H1 (cell line): ENCODE data around the gene GREB1. TPM values are rescaled to one million over a fixed set of nuclear protein-coding genes. Genes with fewer than 3 reads are reported as not detected.

Source experiments
- CTCF ChIA-PET: fragments of 300-600 bp; sonication (Branson Sonifier 250); formaldehyde crosslinking; loops from one replicate; lab custom pipeline; 2021; ENCODE audit not compliant: partially characterized antibody; lab: Charles Lee
- POLR2A ChIA-PET: fragments of 300-600 bp; sonication (Branson Sonifier 250); formaldehyde crosslinking; loops from one replicate; lab custom pipeline; 2021; ENCODE audit warnings: inconsistent platforms; ENCODE audit not compliant: partially characterized antibody; lab: Charles Lee
- DNase-seq, 2 experiments: peaks; one replicate each; pipeline versions ENCODE4 v3.0.0 to v3.0.0-alpha.2; 2010 to 2022; ENCODE audit warnings: low spot score in 2 of 2, low read depth in 1 of 2, mixed read lengths in 1 of 2
- FAIRE-seq: peaks from 2 replicates; lab custom pipeline; 2011; peaks lifted over from hg19 to GRCh38; lab: Jason Lieb, UNC
- H2AFZ ChIP-seq: 2 replicates; pipeline ENCODE4 v1.8.1; 2012; ENCODE audit warnings: low read length, inconsistent platforms
- H2AK5ac ChIP-seq: 2 replicates; pipeline ENCODE4 v1.6.1; 2013; ENCODE audit warnings: low read depth, low read length
- H2BK120ac ChIP-seq: replicated peaks from 2 replicates; pipeline ENCODE3; 2013; ENCODE audit warnings: low read depth, low read length, inconsistent platforms
- H2BK12ac ChIP-seq: 2 replicates; pipeline ENCODE4 v1.6.1; 2013; ENCODE audit warnings: low read depth, low read length
- H2BK15ac ChIP-seq: 2 replicates; pipeline ENCODE4 v1.6.1; 2013; ENCODE audit warnings: low read length
- H2BK20ac ChIP-seq: 2 replicates; pipeline ENCODE4 v1.6.1; 2013; ENCODE audit warnings: low read length
- H2BK5ac ChIP-seq: 2 replicates; pipeline ENCODE4 v1.6.1; 2013; ENCODE audit warnings: low read depth, low read length
- H3K14ac ChIP-seq: 2 replicates; pipeline ENCODE4 v1.6.1; 2013; ENCODE audit warnings: inconsistent platforms; ENCODE audit not compliant: insufficient read length
- H3K18ac ChIP-seq: 2 replicates; pipeline ENCODE4 v1.6.1; 2013; ENCODE audit warnings: low read length; ENCODE audit errors: extremely low read depth
- H3K23ac ChIP-seq: 2 replicates; pipeline ENCODE4 v1.6.1; 2013; ENCODE audit warnings: inconsistent platforms; ENCODE audit not compliant: insufficient read length
- H3K23me2 ChIP-seq: 2 replicates; pipeline ENCODE4 v1.6.1; 2013; ENCODE audit warnings: low read depth, low read length
- H3K27ac ChIP-seq: 2 replicates; pipeline ENCODE4 v1.6.1; 2011; ENCODE audit warnings: low read depth, low read length, inconsistent platforms
- H3K27me3 ChIP-seq, 4 experiments: replicated peaks in 1 of 4; 1 replicate in 1 of 4; 2 replicates in 3 of 4; pipeline versions ENCODE4 v1.6.1 to v1.8.1; 2011 to 2013; ENCODE audit warnings: low read length in 3 of 4, mild to moderate bottlenecking in 3 of 4, inconsistent platforms in 2 of 4, mixed read lengths in 2 of 4, moderate library complexity in 1 of 4; ENCODE audit not compliant: control insufficient read depth in 3 of 4, insufficient read depth in 3 of 4; ENCODE audit errors: extremely low read depth in 1 of 4
- H3K36me3 ChIP-seq, 4 experiments: 2 replicates each; pipeline versions ENCODE4 v1.6.1 to v1.8.1; 2011 to 2013; ENCODE audit warnings: mild to moderate bottlenecking in 4 of 4, low read length in 3 of 4, moderate library complexity in 2 of 4, control low read depth in 1 of 4, inconsistent platforms in 1 of 4; ENCODE audit not compliant: insufficient read depth in 4 of 4, control insufficient read depth in 2 of 4
- H3K4ac ChIP-seq: replicated peaks from 2 replicates; pipeline ENCODE3; 2013; ENCODE audit warnings: low read length, low read depth, mixed read lengths, inconsistent platforms; ENCODE audit not compliant: insufficient read length
- H3K4me1 ChIP-seq, 4 experiments: replicated peaks in 1 of 4; 1 replicate in 1 of 4; 2 replicates in 3 of 4; pipeline versions ENCODE4 v1.6.1 to v1.8.1; 2011 to 2013; ENCODE audit warnings: low read length in 3 of 4, inconsistent platforms in 2 of 4, mixed read lengths in 1 of 4; ENCODE audit not compliant: insufficient read depth in 4 of 4, control insufficient read depth in 3 of 4
- H3K4me2 ChIP-seq, 2 experiments: 2 replicates each; pipeline versions ENCODE4 v1.6.1 to v1.8.1; 2011 to 2013; ENCODE audit warnings: low read depth in 2 of 2, low read length in 2 of 2, control low read depth in 1 of 2, inconsistent platforms in 1 of 2, mild to moderate bottlenecking in 1 of 2; ENCODE audit not compliant: insufficient read depth in 1 of 2
- H3K4me3 ChIP-seq, 4 experiments: fragments of 200-600, 300-600 bp in 1 of 4; sonication (generic), shearing (Covaris generic), sonication (Bioruptor Twin) in 1 of 4; 2 replicates each; pipeline versions ENCODE4 v1.5.1 to v1.8.1; 2011 to 2016; ENCODE audit warnings: low read length in 4 of 4, low read depth in 3 of 4, control low read depth in 2 of 4, inconsistent platforms in 2 of 4, mild to moderate bottlenecking in 2 of 4, mixed read lengths in 1 of 4, moderate library complexity in 1 of 4; ENCODE audit not compliant: insufficient read depth in 2 of 4; ENCODE audit errors: extremely low read depth in 1 of 4
- H3K56ac ChIP-seq: replicated peaks from 2 replicates; pipeline ENCODE3; 2013; ENCODE audit warnings: low read depth, mild to moderate bottlenecking, mixed read lengths, low read length, inconsistent platforms; ENCODE audit not compliant: insufficient read length
- H3K79me1 ChIP-seq: 2 replicates; pipeline ENCODE4 v1.6.1; 2013; ENCODE audit warnings: low read depth, low read length, control low read depth
- H3K79me2 ChIP-seq, 2 experiments: 2 replicates each; pipeline versions ENCODE4 v1.6.1 to v1.8.1; 2012 to 2013; ENCODE audit warnings: low read length in 2 of 2, mild to moderate bottlenecking in 2 of 2, inconsistent platforms in 1 of 2; ENCODE audit not compliant: insufficient read depth in 2 of 2, control insufficient read depth in 1 of 2
- H3K9ac ChIP-seq, 4 experiments: replicated peaks in 1 of 4; 1 replicate in 1 of 4; 2 replicates in 3 of 4; pipeline versions ENCODE4 v1.6.1 to v1.8.1; 2011 to 2013; ENCODE audit warnings: low read depth in 3 of 4, low read length in 3 of 4, control low read depth in 2 of 4, mild to moderate bottlenecking in 2 of 4, moderate library complexity in 2 of 4, inconsistent platforms in 1 of 4; ENCODE audit errors: extremely low read depth in 1 of 4
- H3K9me3 ChIP-seq, 2 experiments: 2 replicates each; pipeline versions ENCODE4 v1.6.1 to v1.8.1; 2012 to 2013; ENCODE audit warnings: mild to moderate bottlenecking in 2 of 2, moderate library complexity in 2 of 2, control low read depth in 1 of 2, inconsistent platforms in 1 of 2, low read depth in 1 of 2, low read length in 1 of 2, mixed read lengths in 1 of 2; ENCODE audit not compliant: insufficient read depth in 2 of 2
- H4K20me1 ChIP-seq, 2 experiments: replicated peaks in 1 of 2; 2 replicates each; pipeline versions ENCODE3 to v1.8.1; 2011 to 2013; ENCODE audit warnings: inconsistent platforms in 2 of 2, low read length in 2 of 2, mild to moderate bottlenecking in 1 of 2; ENCODE audit not compliant: insufficient read depth in 2 of 2, control insufficient read depth in 1 of 2
- H4K5ac ChIP-seq: 2 replicates; pipeline ENCODE4 v1.6.1; 2013; ENCODE audit warnings: low read length, low read depth, mixed read lengths, inconsistent platforms; ENCODE audit not compliant: insufficient read length
- H4K8ac ChIP-seq: 2 replicates; pipeline ENCODE4 v1.8.0; 2013; ENCODE audit warnings: mild to moderate bottlenecking, moderate library complexity, low read length, inconsistent platforms; ENCODE audit not compliant: insufficient read depth; ENCODE audit errors: extremely low read depth
- H4K91ac ChIP-seq: replicated peaks from 2 replicates; pipeline ENCODE3; 2013; ENCODE audit warnings: low read length, mixed read lengths, inconsistent platforms; ENCODE audit not compliant: insufficient read length
- BRCA1 ChIP-seq: IDR thresholded peaks from 2 replicates; pipeline ENCODE4 v1.6.1; 2012; ENCODE audit warnings: low read depth, low read length, improper control_type of control experiment
- CBX8 ChIP-seq: fragments of 300-800, 300-1000 bp; sonication (generic); IDR thresholded peaks from 2 replicates; pipeline ENCODE4 v1.7.1; 2016; ENCODE audit warnings: low read depth, low read length, borderline replicate concordance
- CEBPB ChIP-seq: IDR thresholded peaks from 2 replicates; pipeline ENCODE4 v1.6.1; 2012; ENCODE audit warnings: low read depth, low read length
- CREB1 ChIP-seq: IDR thresholded peaks from 2 replicates; pipeline ENCODE4 v1.6.1; 2012; ENCODE audit warnings: inconsistent platforms
- EGR1 ChIP-seq: IDR thresholded peaks from 2 replicates; pipeline ENCODE4 v1.6.1; 2011; ENCODE audit warnings: low read depth, low read length, borderline replicate concordance
- EZH2 ChIP-seq: fragments of 200-600 bp; sonication (generic); IDR thresholded peaks from 2 replicates; pipeline ENCODE4 v1.7.1; 2012; ENCODE audit warnings: low read depth, mild to moderate bottlenecking, moderate library complexity, low read length, inconsistent platforms; ENCODE audit not compliant: severe bottlenecking
- FOSL1 ChIP-seq: IDR thresholded peaks from 2 replicates; pipeline ENCODE4 v1.6.1; 2011; ENCODE audit warnings: mild to moderate bottlenecking, low read depth, low read length, moderate library complexity; ENCODE audit not compliant: insufficient read depth
- KDM1A ChIP-seq: fragments of 200-600, 300-600 bp; sonication (generic); IDR thresholded peaks from 2 replicates; pipeline ENCODE4 v1.7.1; 2016; ENCODE audit warnings: mild to moderate bottlenecking, low read length, borderline replicate concordance
- MAFK ChIP-seq: IDR thresholded peaks from 2 replicates; pipeline ENCODE4 v1.6.1; 2012; ENCODE audit warnings: low read depth, mild to moderate bottlenecking, improper control_type of control experiment, low read length
- MAX ChIP-seq: IDR thresholded peaks from 2 replicates; pipeline ENCODE4 v1.6.1; 2012; ENCODE audit warnings: inconsistent platforms
- POLR2AphosphoS5 ChIP-seq: IDR thresholded peaks from 2 replicates; pipeline ENCODE4 v1.6.1; 2011; ENCODE audit warnings: low read depth, low read length
- RXRA ChIP-seq: IDR thresholded peaks from 2 replicates; pipeline ENCODE4 v1.6.1; 2011; ENCODE audit warnings: low read depth, mild to moderate bottlenecking, low read length, moderate library complexity; ENCODE audit not compliant: insufficient read depth
- SAP30 ChIP-seq: fragments of 300-600 bp; sonication (generic); IDR thresholded peaks from 2 replicates; pipeline ENCODE4 v1.7.1; 2012; ENCODE audit warnings: low read length, moderate library complexity, mild to moderate bottlenecking, inconsistent platforms; ENCODE audit not compliant: insufficient read depth, insufficient replicate concordance
- SP4 ChIP-seq: IDR thresholded peaks from 2 replicates; pipeline ENCODE4 v1.6.1; 2012; ENCODE audit warnings: low read length, inconsistent platforms
- WGBS, 2 experiments: shearing (Covaris generic) in 1 of 2; methylation state at CpG; one replicate each; pipeline versions ENCODE4 v1.1.6 to v1.1.7; 2013 to 2015; ENCODE audit warnings: low lambda C conversion rate in 2 of 2, mixed read lengths in 2 of 2, inconsistent platforms in 1 of 2, low coverage in 1 of 2, missing lambda C conversion rate in 1 of 2; ENCODE audit not compliant: insufficient replicate concordance in 2 of 2, insufficient coverage in 1 of 2, insufficient read length in 1 of 2; ENCODE audit errors: extremely low coverage in 1 of 2, missing lambda C conversion rate in 1 of 2; 5-methylcytosine and 5-hydroxymethylcytosine counted together
- polyA plus RNA-seq, 7 experiments: library from polyadenylated mRNA; depleted of rRNA in 3 of 7; stranded (reverse) in 5 of 7; unstranded in 2 of 7; fragments of >200 nt in 5 of 7; fragments of 200-250 nt in 2 of 7; gene quantifications; 1 replicate in 5 of 7; 2 replicates in 1 of 7; 4 replicates in 1 of 7; pipeline versions ENCODE4 v1.2.1 to v1.2.3, GENCODE V29; 2011 to 2013; ENCODE audit warnings: missing spikeins in 2 of 7, mixed read lengths in 2 of 7
- total RNA-seq: library from RNA; stranded (reverse); fragmentation: NEBNext Ultra II Directional; extraction: Animal tissue kit (Norgen Biotek cat#: 25700); gene quantifications from 2 replicates; pipeline ENCODE4 v1.2.1, GENCODE V29; 2021

GREB1 gene
- total and polyA plus RNA-seq, 2 of the 8 experiments (the other 6 are each of a cell fraction or from before 2014, with no cell fraction given), result 7.9 to 43.4 TPM

GRCh38 chr2:11509657-11510360, 24.0 kb upstream of the GREB1 start:
- H4K8ac ChIP-seq, result no peak overlapping the region
- H3K79me2 ChIP-seq, result peaks cover 0 to 15% of the 10 kb centered on the region in 2 experiments; a peak in 1 of 4 replicates
- no peak overlapping the region for H2BK5ac ChIP-seq
- H3K36me3 ChIP-seq, result no peaks in the 10 kb centered on the region
- no peaks in the 10 kb centered on the region for H3K9me3 ChIP-seq
- no peak overlapping the region for H2BK120ac ChIP-seq
- no peak overlapping the region for H3K14ac ChIP-seq
- H3K27me3 ChIP-seq, result no peaks in the 10 kb centered on the region
- no peak overlapping the region for H3K4ac ChIP-seq
- no peak overlapping the region for H2BK15ac ChIP-seq
- peaks cover 6% of the 10 kb centered on the region for H3K79me1 ChIP-seq
- peaks cover 0 to 12% (median 5%) of the 10 kb centered on the region in 4 experiments; a peak in 4 of 7 replicates for H3K4me1 ChIP-seq
- no peak overlapping the region for H3K18ac ChIP-seq
- peaks cover 0 to 1% of the 10 kb centered on the region in 2 experiments for H4K20me1 ChIP-seq
- 80% methylated on average over 3 of the region's 3 CpGs; no CpG with 5 or more reads in 1 of the 2 experiments for WGBS, 2 experiments
- no peak overlapping the region for H3K27ac ChIP-seq
- H2BK20ac ChIP-seq, result no peak overlapping the region
- H2AFZ ChIP-seq, result no peak overlapping the region
- no peak overlapping the region for H2AK5ac ChIP-seq
- H2BK12ac ChIP-seq, result no peak overlapping the region
- no peak overlapping the region for H4K5ac ChIP-seq
- ChIA-PET CTCF (interaction anchor here (1.1 to 5.2 kb wide), 3 partner anchors 24 to 77 kb away, joined by 3 to 24 read pairs (median 3); no protein-coding TSS in a partner anchor), POLR2A (no interaction called here)
- no peak overlapping the region for H3K4me2 ChIP-seq
- DNase-seq, result no peak
- peaks cover 2% of the 10 kb centered on the region; the same call in 1 of the 2 replicates for H3K23me2 ChIP-seq
- no peak overlapping the region for H3K23ac ChIP-seq
- H3K56ac ChIP-seq, result no peak overlapping the region
- FAIRE-seq, result no peak
- H3K4me3 ChIP-seq, result no peak overlapping the region
- no peak overlapping the region for H4K91ac ChIP-seq
- no peak overlapping the region for H3K9ac ChIP-seq
- TF ChIP-seq POLR2AphosphoS5, result no peak
- no peak for TF ChIP-seq EGR1
- TF ChIP-seq KDM1A, result no peak
- no peak for TF ChIP-seq MAFK
- no peak for TF ChIP-seq CREB1
- TF ChIP-seq FOSL1, result no peak
- no peak for TF ChIP-seq EZH2
- no peak for TF ChIP-seq CEBPB
- no peak for TF ChIP-seq CBX8
- TF ChIP-seq SAP30, result no peak
- no peak for TF ChIP-seq SP4
- TF ChIP-seq BRCA1, result no peak
- TF ChIP-seq RXRA, result no peak
- TF ChIP-seq MAX, result no peak
